Caco-2 (cell line): Measurements from ENCODE around the gene C1orf53. TPM values are rescaled to one million over a fixed set of nuclear protein-coding genes. Genes with fewer than 3 reads are reported as not detected.

Experiments used
- BruUV-seq: library from RNA; stranded (reverse); fragments of 400-500 nt; replicated peaks from 2 replicates; lab custom pipeline; 2021; lab: Mats Ljungman, UMichigan
- CTCF ChIA-PET: fragments of 300-600 bp; sonication (Branson Sonifier 250); formaldehyde crosslinking; loops from one replicate; lab custom pipeline; 2022; ENCODE audit warnings: antibody characterized with exemption; lab: Charles Lee
- POLR2A ChIA-PET: fragments of 300-600 bp; sonication (Branson Sonifier 250); formaldehyde crosslinking; loops from one replicate; lab custom pipeline; 2022; ENCODE audit warnings: antibody characterized with exemption; lab: Charles Lee
- DNase-seq, 2 experiments: peaks; one replicate each; pipeline versions ENCODE4 v3.0.0 to v3.0.0-alpha.2; 2020 to 2022
- H3K27me3 ChIP-seq: replicated peaks from 2 replicates; pipeline ENCODE4 v1.6.0; 2011; ENCODE audit warnings: low read length; ENCODE audit not compliant: control insufficient read depth, insufficient read depth
- H3K36me3 ChIP-seq: 2 replicates; pipeline ENCODE4 v1.5.1; 2011; ENCODE audit warnings: low read length; ENCODE audit not compliant: control insufficient read depth, insufficient read depth
- H3K4me1 ChIP-seq: fragments of 250-450 bp; sonication (Bioruptor Pico); 2 replicates; pipeline ENCODE4 v1.5.1; 2020; ENCODE audit warnings: mild to moderate bottlenecking
- H3K4me3 ChIP-seq: 2 replicates; pipeline ENCODE4 v1.5.1; 2011; ENCODE audit warnings: low read depth, mild to moderate bottlenecking, control low read depth, low read length
- H3K9me3 ChIP-seq: fragments of 250-450 bp; sonication (Bioruptor Pico); 2 replicates; pipeline ENCODE4 v1.5.1; 2020; ENCODE audit warnings: mild to moderate bottlenecking, moderate library complexity
- H3K27ac Mint-ChIP-seq: one replicate; pipeline ENCODE4 v1.8.0; 2022; ENCODE audit warnings: mixed read lengths; ENCODE audit not compliant: unreplicated experiment
- H3K27me3 Mint-ChIP-seq: one replicate; pipeline ENCODE4 v1.8.0; 2022; ENCODE audit warnings: mixed read lengths; ENCODE audit not compliant: insufficient read depth, unreplicated experiment
- H3K36me3 Mint-ChIP-seq: one replicate; pipeline ENCODE4 v1.8.0; 2022; ENCODE audit warnings: mild to moderate bottlenecking, mixed read lengths; ENCODE audit not compliant: insufficient read depth, unreplicated experiment
- H3K4me1 Mint-ChIP-seq: one replicate; pipeline ENCODE4 v1.8.0; 2022; ENCODE audit warnings: low read depth, mixed read lengths; ENCODE audit not compliant: unreplicated experiment
- H3K4me3 Mint-ChIP-seq: one replicate; pipeline ENCODE4 v1.8.0; 2022; ENCODE audit warnings: mild to moderate bottlenecking, moderate library complexity, mixed read lengths; ENCODE audit not compliant: unreplicated experiment
- H3K9me3 Mint-ChIP-seq: one replicate; pipeline ENCODE4 v1.8.0; 2022; ENCODE audit warnings: mixed read lengths; ENCODE audit not compliant: unreplicated experiment
- CTCF ChIP-seq, 2 experiments: fragments of 200-600 bp in 1 of 2; IDR thresholded peaks; 1 replicate in 1 of 2; 2 replicates in 1 of 2; pipeline versions ENCODE4 v1.5.1 to v1.8.0; 2011 to 2022; ENCODE audit warnings: antibody characterized with exemption in 1 of 2, control low read depth in 1 of 2, inconsistent platforms in 1 of 2, low read depth in 1 of 2, low read length in 1 of 2, mild to moderate bottlenecking in 1 of 2, moderate library complexity in 1 of 2; ENCODE audit not compliant: insufficient read depth in 1 of 2, severe bottlenecking in 1 of 2, unreplicated experiment in 1 of 2
- intact Hi-C: fragments of 100-400 bp; cut with micrococcal nuclease; formaldehyde crosslinking; loops from one replicate; pipeline ENCODE4 v1.10.0; 2022; ENCODE audit not compliant: unreplicated experiment
- total RNA-seq: library from RNA; stranded (reverse); gene quantifications from 2 replicates; pipeline ENCODE4 v1.2.3, GENCODE V29; 2022

C1orf53 gene
- total RNA-seq, 1 experiment from 2014 or later, result 9.9 TPM

GRCh38 chr1:197942042-197942441 is 39.6 kb downstream of the C1orf53 start:
- Mint-ChIP-seq H3K9me3 (no peaks in the 10 kb centered on the region), H3K27ac (no peak overlapping the region), H3K27me3 (peaks cover 6% of the 10 kb centered on the region), H3K4me1 (no peaks in the 10 kb centered on the region), H3K4me3 (no peak overlapping the region), H3K36me3 (no peaks in the 10 kb centered on the region)
- BruUV-seq, result no TSS peak
- TF ChIP-seq CTCF (IDR thresholded peaks at IDR 0.05; ENCODE audit: insufficient read depth in 1 of 2, low read depth in 1 of 2, low read length in 1 of 2, severe bottlenecking in 1 of 2, unreplicated experiment in 1 of 2), result no peak
- CTCF ChIA-PET, result no interaction called here
- POLR2A ChIA-PET, result no interaction called here
- Histone ChIP-seq H3K36me3 (no peaks in the 10 kb centered on the region), H3K9me3 (no peaks in the 10 kb centered on the region), H3K4me1 (no peaks in the 10 kb centered on the region), H3K4me3 (no peak overlapping the region), H3K27me3 (no peaks in the 10 kb centered on the region)
- intact Hi-C loops, result no loop called here
- no peak for DNase-seq

GRCh38 chr1:197944485-197944884 is 42.1 kb downstream of the C1orf53 start:
- H3K27ac Mint-ChIP-seq, result no peak overlapping the region
- intact Hi-C loops, result no loop called here
- Histone ChIP-seq H3K4me3 (no peak overlapping the region), H3K27me3 (no peaks in the 10 kb centered on the region), H3K4me1 (no peaks in the 10 kb centered on the region), H3K36me3 (no peaks in the 10 kb centered on the region), H3K9me3 (no peaks in the 10 kb centered on the region)
- no peaks in the 10 kb centered on the region for H3K27me3 Mint-ChIP-seq
- no peaks in the 10 kb centered on the region for H3K9me3 Mint-ChIP-seq
- no peak for DNase-seq
- ChIA-PET POLR2A (no interaction called here), CTCF (no interaction called here)
- BruUV-seq, result no TSS peak
- no peak for TF ChIP-seq CTCF (IDR thresholded peaks at IDR 0.05; ENCODE audit: insufficient read depth in 1 of 2, low read depth in 1 of 2, low read length in 1 of 2, severe bottlenecking in 1 of 2, unreplicated experiment in 1 of 2)
- H3K4me1 Mint-ChIP-seq, result no peaks in the 10 kb centered on the region
- H3K36me3 Mint-ChIP-seq, result no peaks in the 10 kb centered on the region
- H3K4me3 Mint-ChIP-seq, result no peak overlapping the region

- no peak for TF ChIP-seq CTCF (IDR thresholded peaks at IDR 0.05; ENCODE audit: insufficient read depth in 1 of 2, low read depth in 1 of 2, low read length in 1 of 2, severe bottlenecking in 1 of 2, unreplicated experiment in 1 of 2)
- CTCF ChIA-PET, result no interaction called here
- Mint-ChIP-seq H3K27ac (no peak overlapping the region), H3K27me3 (no peaks in the 10 kb centered on the region), H3K4me1 (peaks cover 18% of the 10 kb centered on the region), H3K9me3 (peaks cover 13% of the 10 kb centered on the region), H3K36me3 (no peaks in the 10 kb centered on the region), H3K4me3 (no peak overlapping the region)
- DNase-seq, result no peak
- intact Hi-C loops, result no loop called here
- Histone ChIP-seq H3K4me1 (no peaks in the 10 kb centered on the region), H3K4me3 (no peak overlapping the region), H3K36me3 (no peaks in the 10 kb centered on the region), H3K9me3 (no peaks in the 10 kb centered on the region), H3K27me3 (no peaks in the 10 kb centered on the region)
- POLR2A ChIA-PET, result no interaction called here
- no TSS peak for BruUV-seq
Measured at GRCh38 chr1:197948926-197949899, 46.8 kb downstream of the C1orf53 start.
